Esophagus mucosa (tissue), 1 donor: ENCODE results near the gene PDGFB. TPM values are rescaled to one million over a fixed set of nuclear protein-coding genes. Genes with fewer than 3 reads are reported as not detected.
A peak's percentile ranks its signal among the peaks of the same experiment; 100 is the strongest.
"Not testable (repeated sequence)": the region's sequence is repeated elsewhere in the genome, so short reads cannot be mapped to it uniquely, and the experiment has no call there.

Source experiments
- ATAC-seq: fragments of 200-7000 bp; cut with Tn5 transposase; one replicate; pipeline ENCODE4 v1.9.1; 2020
- total RNA-seq: library from RNA; stranded (reverse); gene quantifications from one replicate; pipeline ENCODE4 v1.2.4, GENCODE V29; 2023
- donor health status: DM: yes; HTN: yes; CAD: no.

The PDGFB gene
- total RNA-seq, 1 donor from 2014 or later = 0.96 TPM

DNA sequence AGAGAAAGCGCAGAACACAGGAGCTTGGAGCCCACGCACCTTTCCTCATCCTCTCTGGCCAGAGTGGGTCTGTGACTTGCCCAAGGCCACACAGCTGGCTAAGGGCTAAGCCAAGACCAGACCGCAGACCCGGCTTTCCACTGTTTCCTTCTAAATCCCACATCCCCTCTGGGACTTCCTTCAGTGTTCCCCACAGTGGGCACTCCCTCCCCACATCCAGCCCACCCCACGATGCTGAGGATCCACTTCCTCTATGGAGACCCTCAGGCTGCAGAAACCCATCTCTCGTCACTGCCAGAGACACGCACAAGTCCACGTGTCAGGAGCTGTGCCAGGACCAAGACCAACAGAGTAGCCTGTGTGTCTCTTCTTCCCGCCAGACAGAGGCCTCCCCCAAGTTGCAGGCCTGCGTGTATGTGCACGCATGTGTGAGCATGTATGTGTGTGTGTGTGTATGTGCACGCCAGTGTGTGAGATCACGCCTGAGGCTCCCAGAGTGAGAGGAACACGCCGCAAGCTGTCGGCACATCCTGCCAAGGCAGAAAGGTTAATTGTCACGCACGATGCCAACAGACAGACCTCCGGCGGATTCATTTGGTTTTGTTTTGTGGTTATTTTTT lies 21.6 kb downstream of the PDGFB start:
- no peak for ATAC-seq

DNA sequence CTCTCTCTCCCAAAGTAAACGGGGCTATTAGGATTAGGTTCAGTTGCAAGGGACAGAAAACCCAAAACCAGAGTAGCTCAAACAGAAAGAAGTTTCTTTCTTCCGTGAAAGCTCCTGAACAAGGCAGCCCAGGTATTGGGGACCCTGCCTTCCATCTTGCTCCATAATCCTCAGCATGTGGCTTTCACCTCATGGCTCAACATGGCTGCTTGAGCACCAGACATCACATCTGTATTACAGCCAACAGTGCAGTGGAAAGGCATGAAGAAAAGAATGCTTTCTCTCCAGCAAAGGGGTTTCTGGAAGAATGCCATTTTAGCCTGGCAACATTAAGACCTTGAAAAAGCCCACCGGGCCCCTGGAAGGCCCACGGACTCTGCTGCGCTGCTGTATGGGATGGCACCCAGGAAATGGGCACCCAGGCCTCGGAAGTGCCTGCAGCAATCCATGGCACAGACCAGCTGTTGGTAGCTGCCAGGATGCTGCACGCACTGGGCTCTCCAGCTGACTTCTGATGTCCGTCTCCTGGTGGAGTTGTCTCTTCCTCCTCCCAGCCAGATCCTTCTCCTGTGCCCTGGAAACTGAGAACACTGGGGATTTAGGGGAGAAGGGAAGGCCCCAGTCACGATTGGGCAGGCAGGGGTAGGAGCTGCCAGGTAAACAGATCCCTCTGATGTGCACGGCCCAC lies 22.6 kb downstream of the PDGFB start:
- ATAC-seq = no peak

DNA sequence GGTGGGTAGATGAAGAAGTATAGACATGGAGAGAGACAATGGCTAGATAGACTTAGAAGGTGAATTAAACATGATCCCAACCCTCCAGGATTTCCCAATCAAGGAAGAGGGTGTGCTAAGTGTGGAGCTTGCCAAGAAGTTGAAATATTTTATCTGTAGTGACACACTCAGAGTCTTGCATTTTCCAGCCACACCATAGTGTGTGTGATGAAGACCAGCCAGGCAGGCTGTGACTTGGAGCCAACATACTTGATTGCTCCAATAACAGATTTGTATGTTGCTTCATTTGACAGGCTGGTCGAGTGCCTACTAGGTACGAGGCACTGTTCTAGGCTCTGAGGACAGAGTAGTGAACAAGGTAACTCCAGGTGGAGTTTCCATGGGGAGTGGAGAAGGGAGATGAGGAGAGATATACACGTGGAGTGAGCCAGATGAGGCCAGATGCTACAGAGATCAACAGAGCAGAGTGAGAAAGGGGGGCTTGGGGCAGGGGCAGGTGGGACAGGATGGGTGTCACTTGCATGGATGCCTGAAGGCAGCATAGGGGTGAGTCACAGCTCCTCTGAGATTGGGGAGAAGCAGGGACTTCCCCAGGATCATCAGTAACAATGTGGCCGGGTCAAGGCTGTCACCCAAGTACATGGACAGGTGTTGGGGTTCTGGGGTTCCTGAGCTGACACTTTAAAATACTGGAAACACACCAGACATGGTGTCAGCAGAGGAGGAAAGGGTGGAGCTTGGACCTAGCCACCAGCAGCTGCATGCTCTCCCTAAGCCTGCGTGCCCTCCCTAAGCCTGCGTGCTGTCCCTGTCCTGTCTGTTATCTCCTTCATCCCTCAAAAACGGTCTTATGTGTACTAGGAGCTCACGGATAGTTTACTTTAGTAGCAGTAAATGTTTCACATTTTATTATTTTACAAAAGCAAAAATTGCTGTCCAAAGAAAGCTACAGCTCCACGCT lies 23.6 kb downstream of the PDGFB start:
- ATAC-seq = peak; percentile 81

DNA sequence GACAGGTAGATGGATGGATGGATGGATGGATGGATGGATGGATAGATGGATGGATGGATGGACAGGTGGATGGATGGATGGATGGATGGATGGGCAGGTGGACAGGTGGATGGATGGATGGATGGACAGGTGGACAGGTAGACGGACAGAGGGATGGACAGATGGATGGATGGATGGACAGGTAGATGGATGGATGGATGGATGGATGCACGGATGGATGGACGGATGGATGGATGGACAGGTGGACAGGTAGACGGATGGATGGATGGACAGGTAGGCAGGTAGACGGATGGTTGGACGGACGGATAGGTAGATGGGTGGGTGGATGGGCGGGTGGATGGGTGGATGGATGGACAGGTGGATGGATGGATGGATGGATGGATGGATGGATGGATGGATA lies 24.3 kb downstream of the PDGFB start:
- no peak for ATAC-seq

DNA sequence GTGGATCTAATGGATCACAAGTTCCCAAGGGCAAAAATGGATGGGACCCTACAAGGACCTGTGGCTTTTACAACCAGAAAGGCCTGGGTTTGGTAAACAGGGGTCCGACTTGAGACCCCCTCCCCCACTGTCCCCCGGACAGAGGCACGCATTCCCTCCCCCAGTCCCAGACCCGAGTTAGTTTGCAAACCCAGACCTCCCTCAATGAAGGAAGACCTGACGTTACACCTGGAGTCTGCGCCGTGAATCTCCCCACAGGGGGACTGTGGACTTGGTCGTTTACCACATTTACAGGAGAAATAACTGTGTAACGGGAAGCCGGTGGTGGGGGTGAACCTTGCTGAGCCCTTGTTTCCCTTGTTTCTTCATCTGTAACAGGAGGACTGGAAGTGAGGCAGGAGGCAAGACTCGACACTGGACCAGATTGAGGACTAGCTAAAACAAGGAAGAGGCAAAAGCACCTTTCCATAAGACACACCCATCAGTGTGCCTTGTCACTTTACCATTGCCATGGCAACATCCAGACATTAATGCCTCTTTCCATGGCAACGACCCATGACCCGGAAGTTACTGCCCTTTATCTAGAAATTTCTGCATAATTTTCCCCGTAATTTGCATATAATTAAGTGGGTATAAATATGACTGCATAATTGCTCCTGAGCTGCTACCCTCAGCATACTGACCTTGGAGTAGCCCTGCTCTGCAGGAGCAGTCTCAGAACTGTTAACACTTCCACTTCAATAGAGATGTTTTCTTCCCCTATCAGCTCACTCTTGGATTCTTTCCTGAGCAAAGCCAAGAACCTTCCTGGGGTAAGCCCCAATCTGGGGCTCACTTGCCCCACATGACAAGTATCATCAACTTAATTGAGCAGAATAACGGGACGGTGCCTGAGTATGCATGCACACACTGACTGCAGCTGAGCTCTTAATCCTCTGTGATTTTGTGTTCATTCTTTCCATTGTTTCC lies 25.4 kb downstream of the PDGFB start:
- no peak for ATAC-seq

DNA sequence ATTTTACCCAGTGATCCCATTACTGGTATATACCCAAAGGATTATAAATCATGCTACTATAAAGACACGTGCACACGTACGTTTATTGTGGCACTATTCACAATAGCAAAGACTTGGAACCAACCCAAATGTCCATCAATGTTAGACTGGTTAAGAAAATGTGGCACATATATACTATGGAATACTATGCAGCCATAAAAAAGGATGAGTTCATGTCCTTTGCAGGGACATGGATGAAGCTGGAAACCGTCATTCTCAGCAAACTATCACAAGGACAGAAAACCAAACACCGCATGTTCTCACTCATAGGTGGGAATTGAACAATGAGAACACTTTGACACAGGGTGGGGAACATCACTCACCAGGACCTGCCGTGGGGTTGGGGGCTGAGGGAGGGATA lies 26.4 kb downstream of the PDGFB start:
- not testable (repeated sequence) for ATAC-seq

DNA sequence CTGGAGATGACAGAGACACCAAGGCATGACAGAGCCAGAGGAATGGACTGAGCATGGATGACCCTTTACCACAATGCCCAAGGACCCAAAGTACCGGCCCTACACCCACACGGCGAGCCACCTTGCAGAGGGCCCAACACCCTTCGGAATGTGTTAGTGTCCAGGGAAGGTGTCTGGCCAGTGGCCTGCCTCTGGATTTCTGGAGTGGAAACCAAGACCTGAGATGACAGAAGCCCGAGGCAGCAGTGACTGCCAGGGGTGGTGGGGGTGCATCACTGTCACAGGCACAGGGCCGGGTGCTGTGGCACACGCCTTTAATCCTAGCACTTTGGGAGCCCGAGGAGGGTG lies 28.7 kb downstream of the PDGFB start:
- no peak for ATAC-seq

DNA sequence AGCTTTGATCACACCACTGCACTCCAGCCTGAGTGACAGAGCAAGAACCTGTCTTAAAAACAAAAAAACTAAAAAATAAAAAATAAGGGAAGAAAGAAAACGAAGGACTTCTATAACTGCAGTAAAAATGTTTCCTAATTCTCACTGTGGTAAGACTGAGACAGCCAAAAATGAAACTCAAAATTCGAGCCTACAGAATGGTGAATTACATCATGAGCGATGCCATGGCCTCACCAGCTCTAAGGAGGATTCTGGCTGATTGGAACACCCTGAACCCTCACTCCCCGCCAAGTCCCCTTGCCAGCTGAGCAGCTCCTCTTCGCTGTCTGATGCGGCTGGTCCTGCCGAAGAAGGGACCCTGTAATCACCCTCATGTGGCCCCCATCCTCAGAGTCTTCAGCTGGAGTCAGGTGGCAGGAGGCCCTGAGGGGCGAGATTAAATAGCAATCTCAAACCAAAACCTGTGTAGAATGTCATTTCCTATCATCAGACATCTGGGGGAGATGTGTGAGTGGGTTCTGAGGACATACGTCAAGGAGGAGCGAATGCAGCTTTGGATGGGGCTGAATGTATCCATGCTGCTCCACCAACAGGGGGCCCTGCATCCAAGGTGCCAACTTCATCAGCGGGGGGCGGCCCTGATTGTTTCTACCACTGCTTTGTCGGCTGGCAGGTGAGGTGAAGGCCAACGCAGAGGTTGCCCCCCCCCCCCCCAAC lies 29.2 kb downstream of the PDGFB start:
- ATAC-seq = no peak

DNA sequence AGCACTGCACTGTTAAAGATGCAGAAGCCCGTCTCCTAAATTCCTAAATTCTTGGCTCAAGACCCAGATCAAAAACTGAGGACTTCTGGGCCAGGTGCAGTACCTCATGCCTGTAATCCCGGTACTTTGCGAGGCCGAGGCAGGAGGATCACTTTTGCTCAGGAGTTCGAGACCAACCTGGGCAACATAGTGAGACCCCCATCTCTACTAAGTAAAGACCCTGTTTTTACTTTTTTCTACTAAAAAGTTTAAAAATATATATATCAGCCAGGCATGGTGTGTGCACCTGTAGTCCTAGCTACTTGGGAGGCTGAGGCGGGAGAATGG lies 29.7 kb downstream of the PDGFB start:
- ATAC-seq = no peak

DNA sequence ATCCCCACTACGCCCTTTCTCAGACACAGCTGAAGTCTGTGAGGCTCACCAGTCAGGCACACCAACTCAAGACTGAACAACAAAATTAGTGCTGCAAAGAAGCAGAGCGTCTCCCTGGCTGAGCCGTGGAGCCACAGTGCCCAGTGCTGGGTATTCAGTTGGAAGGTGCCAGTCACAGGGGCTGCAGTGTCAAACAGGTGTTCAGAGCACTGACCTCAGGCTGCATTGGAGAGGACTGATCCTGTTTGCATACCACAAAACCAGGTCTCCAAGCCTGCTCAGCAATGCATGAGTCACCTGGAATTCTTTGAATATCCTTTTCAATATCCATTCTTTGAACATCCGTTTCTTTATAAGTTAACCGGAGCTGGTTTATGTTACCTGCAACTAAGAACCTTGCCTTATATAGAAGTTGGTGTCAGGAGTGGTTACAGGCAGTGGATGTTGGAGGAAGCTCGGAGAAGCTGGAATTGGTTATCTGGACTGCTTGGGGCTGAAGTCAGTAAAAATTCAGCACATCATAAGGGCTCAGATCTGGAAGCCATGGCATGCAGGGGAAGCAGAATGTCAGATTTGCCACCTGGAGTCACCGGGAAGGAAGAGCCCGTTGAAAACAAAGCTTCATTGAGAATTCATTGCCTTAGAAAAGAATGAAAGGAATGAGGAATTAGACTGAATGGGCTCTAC lies 30.3 kb downstream of the PDGFB start:
- ATAC-seq = peak; percentile 89

DNA sequence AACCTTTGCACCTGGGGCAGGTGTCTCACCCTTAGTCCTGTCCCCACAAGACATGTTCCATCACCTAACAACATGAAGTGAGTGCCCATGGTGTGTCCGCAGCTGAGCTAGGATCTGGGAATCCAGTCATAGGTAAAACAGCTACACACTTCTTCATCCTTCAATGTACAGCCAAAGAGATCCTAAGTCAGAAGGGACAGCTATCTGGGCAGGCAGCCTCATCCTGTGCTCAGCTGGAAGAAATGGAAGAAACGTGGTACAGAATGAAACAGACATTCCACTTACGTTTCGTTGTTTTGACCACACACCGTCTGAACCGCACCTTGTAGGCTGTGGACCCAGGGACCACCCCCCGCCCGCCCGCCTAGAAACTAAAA lies 30.8 kb downstream of the PDGFB start:
- peak; percentile 7 for ATAC-seq

DNA sequence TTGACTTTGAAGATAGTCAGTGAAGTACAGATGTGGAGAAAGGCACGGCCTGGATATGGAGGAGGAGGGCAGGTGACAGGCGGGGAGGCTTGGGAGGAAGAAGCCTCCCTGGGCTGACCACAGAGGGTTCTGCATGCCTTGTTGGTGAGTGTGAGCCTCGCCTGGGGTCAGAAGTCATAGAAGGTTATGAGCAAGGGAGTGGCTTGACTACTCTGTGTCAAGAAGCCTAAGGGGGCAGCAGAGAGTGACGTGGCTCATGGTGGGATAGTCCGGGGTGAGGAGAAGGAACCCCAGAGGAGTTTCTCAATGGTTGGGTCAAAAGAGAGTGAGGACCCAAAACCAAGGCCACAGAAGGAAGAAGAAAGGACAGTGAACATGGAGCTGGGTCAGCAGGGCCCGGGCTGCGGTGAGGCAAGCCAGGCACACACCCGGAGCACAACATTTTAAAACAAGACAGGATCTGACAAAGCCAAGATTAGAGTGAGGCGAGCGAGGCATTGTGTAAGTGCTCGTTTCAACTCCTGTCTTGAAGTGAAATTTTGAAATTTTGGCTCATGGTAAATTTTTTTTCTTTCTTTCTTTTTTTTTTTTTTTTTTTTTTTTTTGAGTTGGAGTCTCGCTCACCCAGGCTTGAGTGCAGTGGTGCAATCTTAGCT lies 31.9 kb downstream of the PDGFB start:
- peak; percentile 74 for ATAC-seq

DNA sequence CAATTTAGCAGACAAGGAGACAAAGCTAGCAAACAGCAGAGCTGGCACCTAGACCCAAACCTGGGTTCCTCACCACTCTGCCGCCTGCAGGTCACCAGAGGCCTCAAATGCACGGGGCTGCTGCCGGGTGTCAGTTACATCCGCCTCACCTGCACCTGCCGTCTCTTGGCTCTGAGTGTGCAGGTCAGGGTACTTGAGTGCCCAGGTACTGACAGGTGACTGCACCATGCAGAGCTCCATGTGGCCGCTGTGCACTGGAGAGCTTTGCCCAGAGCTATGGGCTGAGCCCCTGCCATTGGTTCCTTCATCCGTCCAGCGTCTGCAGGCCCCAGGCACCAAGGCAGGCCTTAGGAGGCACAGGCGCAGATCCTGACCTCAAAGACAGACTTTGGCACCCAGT lies 35.0 kb downstream of the PDGFB start:
- no peak for ATAC-seq

DNA sequence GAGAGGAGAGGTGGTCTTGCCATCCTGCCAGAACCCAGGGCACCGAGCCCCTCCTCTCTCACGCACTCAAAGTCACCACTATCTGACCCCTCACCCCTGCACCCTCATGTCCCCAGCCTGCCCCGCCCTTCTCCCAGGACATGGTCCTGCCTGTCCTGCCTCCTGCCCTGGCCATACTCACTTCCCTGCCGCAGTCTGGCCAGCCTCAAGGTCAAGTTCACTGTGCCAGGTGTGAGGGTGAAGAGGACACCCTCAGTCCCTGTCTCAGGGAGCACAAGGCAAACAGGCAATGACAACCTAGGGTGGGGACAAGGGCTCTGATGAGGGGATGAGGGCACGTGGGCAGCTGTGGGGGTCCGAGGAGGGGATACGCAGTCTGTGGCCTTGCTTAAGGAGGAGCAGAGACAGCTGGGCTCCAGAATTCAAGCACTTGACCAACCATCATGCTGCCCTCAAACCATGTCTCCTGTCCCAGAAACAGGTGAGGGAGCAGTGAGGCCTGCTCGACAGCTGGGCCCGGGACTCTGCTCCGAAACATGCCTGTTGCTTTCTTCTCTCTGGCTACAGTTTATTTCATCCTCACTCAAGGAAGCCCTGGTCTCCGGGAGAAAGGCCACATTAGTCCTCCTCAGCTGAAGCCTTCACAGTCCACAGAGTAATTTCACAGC lies 36.6 kb downstream of the PDGFB start:
- no peak for ATAC-seq

DNA sequence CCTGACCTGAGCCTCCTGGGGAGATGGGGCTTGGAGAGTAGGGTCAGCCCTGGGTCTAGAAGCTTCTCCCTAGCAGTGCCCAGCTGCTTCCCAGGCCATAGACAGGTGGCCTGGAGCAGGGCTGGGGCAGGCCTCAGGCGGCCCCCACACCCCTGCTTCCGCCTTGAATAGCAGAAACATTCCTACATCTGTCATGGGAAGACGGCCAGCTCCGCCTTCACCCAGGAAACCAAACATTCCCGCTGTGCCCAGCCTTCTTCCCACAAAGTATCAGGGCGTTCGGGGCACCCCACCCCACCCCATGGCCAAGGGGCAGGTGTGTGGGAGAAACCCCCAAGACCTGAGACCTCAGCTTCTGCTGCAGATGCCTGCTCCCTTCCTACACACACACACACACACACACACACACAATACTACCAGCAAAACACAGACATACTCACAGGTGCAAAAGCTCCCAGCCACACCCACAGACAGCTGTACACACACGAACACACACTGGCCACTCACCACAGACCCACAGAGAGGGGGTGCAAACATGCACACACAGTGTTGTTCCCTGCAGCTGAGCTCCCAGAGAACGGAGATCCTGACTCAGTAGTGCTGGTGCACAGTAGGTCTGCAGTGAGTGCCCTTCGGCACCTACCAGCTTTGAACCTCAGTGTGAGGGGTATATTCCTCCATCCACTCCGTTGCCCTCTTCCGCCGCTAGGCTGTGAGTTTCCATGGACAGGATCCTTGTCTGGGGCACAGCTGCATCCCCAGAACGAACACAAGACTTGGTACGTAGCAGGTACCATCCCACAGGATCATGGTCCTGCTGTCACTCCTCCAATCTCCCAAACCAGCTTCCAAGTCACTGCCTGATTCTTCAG lies 37.4 kb downstream of the PDGFB start:
- ATAC-seq = peak; percentile 46

DNA sequence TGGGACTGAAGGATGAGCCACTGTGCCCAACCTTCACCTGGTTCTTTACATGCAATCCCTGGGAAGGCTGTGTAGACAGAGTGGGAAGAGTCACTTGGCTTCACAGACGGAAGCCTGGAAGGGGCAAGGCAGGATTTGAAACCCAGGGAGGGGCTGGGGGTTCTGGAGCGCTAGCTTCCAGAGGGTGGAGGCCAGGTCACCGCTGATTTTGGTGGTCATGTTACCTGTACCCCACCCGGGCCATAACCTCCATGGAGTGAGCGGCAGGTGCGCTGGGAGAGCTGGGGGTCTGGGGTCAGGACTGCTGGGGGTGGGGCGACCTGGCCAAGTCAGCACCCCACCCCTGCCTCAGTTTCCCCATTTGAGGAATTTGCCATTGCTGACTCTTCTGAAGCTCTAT lies 38.3 kb downstream of the PDGFB start:
- ATAC-seq = no peak

DNA sequence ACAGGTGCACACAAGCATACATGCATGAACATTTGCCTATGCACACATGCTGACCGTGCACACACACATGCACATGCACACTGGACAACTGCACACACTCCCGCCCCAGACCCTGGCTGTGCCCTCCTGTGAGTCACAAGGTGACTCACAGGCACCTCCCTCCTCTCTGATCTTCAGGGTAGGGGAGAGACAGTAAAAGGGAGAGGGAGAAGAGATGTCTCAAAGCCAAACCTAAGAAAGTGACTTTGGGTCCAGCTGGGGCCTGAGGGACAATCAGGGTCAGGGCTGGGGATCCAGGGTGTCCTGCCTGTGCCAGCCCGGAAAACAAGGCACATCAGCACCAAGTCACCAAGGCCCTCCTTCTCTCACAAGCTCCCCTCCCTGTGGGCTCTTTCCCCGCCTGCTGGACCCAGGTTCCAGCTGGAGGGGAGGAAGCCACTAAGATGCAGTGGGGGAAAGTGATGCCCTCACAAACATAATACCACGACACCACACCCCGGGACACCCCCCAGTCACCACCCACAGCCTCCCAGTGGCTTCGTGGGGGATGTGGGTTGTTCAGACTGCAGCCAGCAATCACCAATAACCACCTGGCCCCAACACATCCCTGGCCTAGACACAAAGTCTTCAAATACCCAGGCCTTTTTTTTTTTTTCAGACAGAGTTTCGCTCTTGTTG lies 39.3 kb downstream of the PDGFB start:
- ATAC-seq = peak; percentile 81

DNA sequence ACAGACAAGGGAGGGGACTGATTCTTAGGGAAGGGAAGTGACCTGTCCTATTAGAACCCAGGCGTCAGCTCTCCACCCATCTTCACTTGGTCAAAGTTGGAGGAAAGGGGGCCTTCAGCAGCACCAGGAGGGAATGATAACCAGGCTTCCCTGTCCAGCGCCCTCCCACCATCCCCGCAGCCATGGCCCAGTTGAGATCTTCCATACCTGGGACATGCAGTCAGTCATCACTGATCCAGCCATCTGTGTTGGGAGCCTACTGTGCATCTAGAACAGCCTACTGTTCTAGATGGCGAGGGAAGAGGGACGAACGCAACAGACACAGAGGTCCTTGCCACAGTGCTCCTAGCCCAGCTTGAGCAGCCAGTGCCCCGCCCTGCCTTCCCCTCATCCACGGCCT lies 40.6 kb downstream of the PDGFB start:
- ATAC-seq = no peak

DNA sequence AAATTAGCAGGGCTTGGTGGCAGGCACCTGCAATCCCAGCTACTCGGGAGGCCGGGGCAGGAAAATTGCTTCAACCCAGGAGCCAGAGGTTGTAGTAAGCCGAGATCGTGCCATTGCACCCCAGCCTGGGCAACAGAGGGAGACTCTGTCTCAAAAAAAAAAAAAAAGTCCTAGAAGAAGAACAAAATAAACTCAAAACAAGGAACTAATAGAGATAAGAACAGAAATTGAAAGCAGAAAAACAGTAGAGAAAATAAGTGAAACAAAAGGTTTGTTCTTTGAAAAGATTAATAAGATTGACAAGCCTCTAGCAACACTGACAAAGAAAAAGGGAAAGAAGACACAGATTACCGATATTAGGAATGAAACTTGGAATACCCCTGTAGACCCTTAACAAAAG lies 47.2 kb downstream of the PDGFB start:
- ATAC-seq = no peak
